Measurements from ENCODE around the gene OLFM3.

The OLFM3 gene

DNA sequence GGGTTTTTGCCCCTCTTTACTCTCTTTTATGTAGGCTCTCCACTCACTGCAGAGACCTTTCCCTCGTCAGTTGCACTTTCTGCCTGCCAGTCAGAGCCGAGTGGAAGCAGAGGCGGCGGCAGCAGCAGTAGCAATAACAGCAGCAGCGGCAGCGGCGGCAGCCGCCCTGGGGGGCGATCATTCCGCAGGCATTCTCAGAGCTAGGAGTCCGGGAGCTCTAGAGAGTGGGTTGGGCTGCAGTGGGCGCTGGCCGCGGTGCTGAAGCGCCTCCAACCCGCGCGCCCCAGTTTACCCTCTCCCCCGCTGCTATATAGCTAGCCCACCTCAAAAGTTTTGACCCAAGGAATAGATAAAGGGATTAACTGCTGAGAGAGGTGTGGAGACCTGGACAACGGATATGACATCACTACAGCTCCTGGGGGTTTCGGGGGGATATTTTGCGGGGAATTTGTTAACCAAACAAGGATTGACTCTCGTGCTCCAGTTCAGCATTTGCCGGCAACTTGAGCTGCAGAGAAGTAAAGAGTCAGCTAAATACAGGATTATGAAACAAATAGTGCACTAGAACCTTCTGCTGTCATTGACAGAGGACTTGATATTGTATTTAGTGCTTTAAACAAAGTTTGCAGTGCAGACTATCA, at the start of gene OLFM3:
TSS of gene OLFM3 (minus strand) at position 102 of the 641 bp plus-strand sequence.
- in situ Hi-C loops (cut with MboI; ENCODE audit: low pct_unique_long_range_greater_than_20kb, low sequenced_read_pairs, unreplicated experiment) = no loop called here
- TF ChIP-seq, protein P1, sequence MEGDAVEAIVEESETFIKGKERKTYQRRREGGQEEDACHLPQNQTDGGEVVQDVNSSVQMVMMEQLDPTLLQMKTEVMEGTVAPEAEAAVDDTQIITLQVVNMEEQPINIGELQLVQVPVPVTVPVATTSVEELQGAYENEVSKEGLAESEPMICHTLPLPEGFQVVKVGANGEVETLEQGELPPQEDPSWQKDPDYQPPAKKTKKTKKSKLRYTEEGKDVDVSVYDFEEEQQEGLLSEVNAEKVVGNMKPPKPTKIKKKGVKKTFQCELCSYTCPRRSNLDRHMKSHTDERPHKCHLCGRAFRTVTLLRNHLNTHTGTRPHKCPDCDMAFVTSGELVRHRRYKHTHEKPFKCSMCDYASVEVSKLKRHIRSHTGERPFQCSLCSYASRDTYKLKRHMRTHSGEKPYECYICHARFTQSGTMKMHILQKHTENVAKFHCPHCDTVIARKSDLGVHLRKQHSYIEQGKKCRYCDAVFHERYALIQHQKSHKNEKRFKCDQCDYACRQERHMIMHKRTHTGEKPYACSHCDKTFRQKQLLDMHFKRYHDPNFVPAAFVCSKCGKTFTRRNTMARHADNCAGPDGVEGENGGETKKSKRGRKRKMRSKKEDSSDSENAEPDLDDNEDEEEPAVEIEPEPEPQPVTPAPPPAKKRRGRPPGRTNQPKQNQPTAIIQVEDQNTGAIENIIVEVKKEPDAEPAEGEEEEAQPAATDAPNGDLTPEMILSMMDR (IDR thresholded peaks at IDR 0.05; ENCODE audit: extremely low read depth, insufficient read depth, missing control alignments) = no peak
- DNase-seq (ENCODE audit: low spot score) = peak; percentile 18

DNA sequence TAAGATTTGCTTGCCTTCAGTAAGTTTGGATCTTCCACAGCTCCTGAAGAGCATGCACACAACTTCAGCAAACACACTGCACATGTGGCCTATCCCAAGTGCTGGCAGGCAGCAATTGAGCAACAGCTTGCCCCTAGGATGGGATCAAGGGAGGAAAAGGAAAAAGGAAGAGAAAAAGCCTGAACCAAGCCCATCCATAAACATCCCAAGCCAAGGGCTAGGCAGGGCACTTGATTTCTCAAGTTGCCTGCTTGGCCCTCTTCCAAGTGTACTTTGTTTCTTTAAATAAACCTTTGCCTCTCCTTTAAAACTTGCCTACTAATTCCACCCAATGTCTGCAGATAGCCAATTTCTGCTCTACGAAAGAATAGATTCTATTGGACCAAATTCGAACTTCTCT, 49.0 kb upstream of the OLFM3 start:
- no peak for DNase-seq (ENCODE audit: low spot score)
- in situ Hi-C loops (cut with MboI; ENCODE audit: low pct_unique_long_range_greater_than_20kb, low sequenced_read_pairs, unreplicated experiment) = no loop called here
- TF ChIP-seq, protein P1 (IDR thresholded peaks at IDR 0.05; ENCODE audit: extremely low read depth, insufficient read depth, missing control alignments) = no peak

DNA sequence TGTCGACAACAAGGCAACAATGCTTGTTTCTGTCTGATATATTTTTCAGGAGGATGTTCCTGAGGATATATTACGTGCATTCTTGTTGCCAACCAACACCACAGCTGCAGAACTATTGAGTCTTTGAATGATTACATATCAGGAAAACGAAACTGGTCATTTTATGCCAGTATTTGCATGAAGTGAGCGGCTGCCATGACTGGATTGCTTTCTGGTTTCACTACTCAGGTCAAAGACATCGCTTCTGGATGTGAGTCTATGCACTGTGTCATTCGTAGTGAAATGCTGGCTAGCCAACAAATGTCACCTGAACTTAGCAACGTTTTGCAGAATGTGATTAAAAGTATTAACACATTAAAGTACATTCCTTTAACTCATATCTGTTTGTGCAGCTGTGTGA, 35.8 kb upstream of the OLFM3 start:
- in situ Hi-C loops (cut with MboI; ENCODE audit: low pct_unique_long_range_greater_than_20kb, low sequenced_read_pairs, unreplicated experiment) = no loop called here
- TF ChIP-seq, protein P1 (IDR thresholded peaks at IDR 0.05; ENCODE audit: extremely low read depth, insufficient read depth, missing control alignments) = no peak
- no peak for DNase-seq (ENCODE audit: low spot score)

DNA sequence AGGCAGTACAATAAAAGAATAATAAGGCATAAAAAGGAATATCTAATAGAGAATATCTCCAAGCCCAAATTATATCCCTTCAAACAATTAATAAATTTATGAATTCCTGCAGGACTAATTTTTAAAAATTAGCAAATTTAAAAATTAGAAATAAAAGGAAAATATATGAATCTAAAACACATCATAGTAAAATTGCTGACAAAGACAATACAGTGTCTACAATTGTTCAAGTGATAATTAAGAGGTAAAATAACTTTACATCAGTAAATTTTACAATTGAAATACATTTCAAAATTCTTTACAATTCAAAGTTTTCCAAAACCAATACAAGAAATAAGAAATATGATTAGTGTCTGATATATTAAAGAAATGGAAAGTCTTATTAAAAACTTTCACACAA, 22.8 kb upstream of the OLFM3 start:
- in situ Hi-C loops (cut with MboI; ENCODE audit: low pct_unique_long_range_greater_than_20kb, low sequenced_read_pairs, unreplicated experiment) = no loop called here
- TF ChIP-seq, protein P1 (IDR thresholded peaks at IDR 0.05; ENCODE audit: extremely low read depth, insufficient read depth, missing control alignments) = no peak
- DNase-seq (ENCODE audit: low spot score) = no peak

DNA sequence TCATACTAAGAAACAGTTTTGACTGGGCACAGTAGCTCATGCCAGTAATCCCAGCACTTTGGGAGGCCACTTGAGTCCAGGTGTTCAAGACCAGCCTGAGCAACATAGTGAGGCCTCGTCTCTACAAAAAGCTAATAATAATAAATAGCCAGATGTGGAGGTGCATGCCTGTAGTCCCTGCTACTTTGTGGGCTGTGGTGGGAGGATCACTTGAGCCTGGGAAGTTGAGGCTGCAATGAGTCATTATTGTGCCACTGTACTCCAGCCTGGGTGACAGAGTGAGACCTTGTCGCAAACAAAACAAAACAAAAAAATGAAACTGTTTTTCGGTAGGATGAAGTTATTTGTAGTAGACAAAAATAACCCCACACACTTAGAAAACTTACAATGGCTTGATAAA, 19.0 kb upstream of the OLFM3 start:
- TF ChIP-seq, protein P1 (IDR thresholded peaks at IDR 0.05; ENCODE audit: extremely low read depth, insufficient read depth, missing control alignments) = no peak
- no peak for DNase-seq (ENCODE audit: low spot score)
- in situ Hi-C loops (cut with MboI; ENCODE audit: low pct_unique_long_range_greater_than_20kb, low sequenced_read_pairs, unreplicated experiment) = no loop called here

DNA sequence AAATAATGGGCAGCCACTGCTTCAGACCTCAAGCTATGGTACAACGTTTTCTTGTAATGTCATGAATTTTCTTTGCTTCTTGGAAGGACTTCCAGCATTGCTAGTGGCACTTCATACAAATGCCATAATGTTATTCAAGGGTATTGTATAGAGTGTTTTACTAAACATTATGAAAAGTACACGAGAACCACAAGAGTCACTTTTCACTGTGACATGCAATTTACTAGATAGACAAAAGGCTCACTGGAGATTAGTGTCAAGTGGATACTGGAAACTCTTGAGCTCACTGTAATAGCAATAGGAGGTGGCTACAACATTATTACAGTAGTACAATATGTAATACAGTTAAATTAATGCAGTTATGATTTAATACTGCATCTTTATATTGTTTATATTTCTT, 5.3 kb upstream of the OLFM3 start:
- TF ChIP-seq, protein P1 (IDR thresholded peaks at IDR 0.05; ENCODE audit: extremely low read depth, insufficient read depth, missing control alignments) = no peak
- in situ Hi-C loops (cut with MboI; ENCODE audit: low pct_unique_long_range_greater_than_20kb, low sequenced_read_pairs, unreplicated experiment) = no loop called here
- DNase-seq (ENCODE audit: low spot score) = no peak
